Measurements from ENCODE around the gene PRKCA.

GRCh38 chr17:66307257-66307656 lies 4.8 kb downstream of the PRKCA start:
- TF ChIP-seq CTCF (IDR thresholded peaks at IDR 0.05) (no peak), POLR2AphosphoS5 (IDR thresholded peaks at IDR 0.05) (no peak), POLR2A (IDR thresholded peaks at IDR 0.05; ENCODE audit: low read depth) (no peak)
